IMR-90 (cell line): ENCODE measurements around the gene POLR3K. TPM values are rescaled to one million over a fixed set of nuclear protein-coding genes. Genes with fewer than 3 reads are reported as not detected.

ENCODE experiments used
- ATAC-seq: fragments of 200-7000 bp; cut with Tn5 transposase; 2 replicates; pipeline ENCODE4 v1.9.1; 2020; ENCODE audit warnings: low read depth, mild to moderate bottlenecking, moderate library complexity
- BruUV-seq: library from RNA; stranded (reverse); fragments of 400-500 nt; replicated peaks from 2 replicates; lab custom pipeline; 2021; lab: Mats Ljungman, UMichigan
- CTCF ChIA-PET: fragments of 300-600 bp; formaldehyde crosslinking; extraction: SDS; loops from one replicate; lab custom pipeline; 2021; ENCODE audit warnings: antibody characterized with exemption; lab: Yijun Ruan, JAX
- POLR2A ChIA-PET: fragments of 300-600 bp; sonication (Branson Sonifier 250); formaldehyde crosslinking; loops from one replicate; lab custom pipeline; 2022; ENCODE audit warnings: antibody characterized with exemption; ENCODE audit not compliant: unreplicated experiment; lab: Charles Lee
- DNase-seq: peaks from one replicate; pipeline ENCODE4 v3.0.0; 2013
- H2AFZ ChIP-seq: replicated peaks from 2 replicates; pipeline ENCODE3; 2013; ENCODE audit warnings: low read length, mild to moderate bottlenecking; ENCODE audit not compliant: poor library complexity
- H2AK5ac ChIP-seq: 2 replicates; pipeline ENCODE4 v1.6.1; 2013; ENCODE audit warnings: low read depth, low read length, inconsistent platforms
- H2AK9ac ChIP-seq: replicated peaks from 2 replicates; pipeline ENCODE3; 2013; ENCODE audit warnings: mild to moderate bottlenecking, low read depth, low read length, moderate library complexity; ENCODE audit not compliant: poor library complexity
- H2BK120ac ChIP-seq: 2 replicates; pipeline ENCODE4 v1.6.1; 2013; ENCODE audit warnings: low read depth, low read length, inconsistent platforms
- H2BK15ac ChIP-seq: 3 replicates; pipeline ENCODE4 v1.6.1; 2013; ENCODE audit warnings: low read depth, low read length, inconsistent platforms
- H2BK20ac ChIP-seq: 2 replicates; pipeline ENCODE4 v1.6.1; 2013; ENCODE audit warnings: low read depth, mild to moderate bottlenecking, inconsistent platforms, low read length, moderate library complexity
- H2BK5ac ChIP-seq: 2 replicates; pipeline ENCODE4 v1.6.1; 2013; ENCODE audit warnings: mild to moderate bottlenecking, low read depth, low read length, inconsistent platforms; ENCODE audit not compliant: poor library complexity, severe bottlenecking
- H3K14ac ChIP-seq: replicated peaks from 2 replicates; pipeline ENCODE4 v1.6.1; 2013; ENCODE audit warnings: low read depth, low read length, inconsistent platforms
- H3K18ac ChIP-seq: 2 replicates; pipeline ENCODE4 v1.6.1; 2013; ENCODE audit warnings: low read depth, low read length, control low read depth
- H3K23ac ChIP-seq: 2 replicates; pipeline ENCODE4 v1.6.1; 2013; ENCODE audit warnings: low read depth, low read length, inconsistent platforms
- H3K27ac ChIP-seq: 2 replicates; pipeline ENCODE4 v1.5.1; 2013; ENCODE audit warnings: mild to moderate bottlenecking, control low read depth, low read length; ENCODE audit not compliant: insufficient read depth
- H3K27me3 ChIP-seq: 2 replicates; pipeline ENCODE4 v1.6.1; 2013; ENCODE audit warnings: low read length; ENCODE audit not compliant: control insufficient read depth, insufficient read depth
- H3K36me3 ChIP-seq: 2 replicates; pipeline ENCODE4 v1.6.1; 2013; ENCODE audit warnings: low read length, mixed read lengths; ENCODE audit not compliant: control insufficient read depth, insufficient read depth
- H3K4ac ChIP-seq: 2 replicates; pipeline ENCODE4 v1.6.1; 2013; ENCODE audit warnings: low read depth, low read length, inconsistent platforms
- H3K4me1 ChIP-seq: 2 replicates; pipeline ENCODE4 v1.6.1; 2013; ENCODE audit warnings: low read length, mixed read lengths; ENCODE audit not compliant: control insufficient read depth, insufficient read depth
- H3K4me2 ChIP-seq: 2 replicates; pipeline ENCODE4 v1.6.1; 2013; ENCODE audit warnings: low read depth, mild to moderate bottlenecking, control low read depth, low read length, moderate library complexity
- H3K4me3 ChIP-seq: 2 replicates; pipeline ENCODE4 v1.5.1; 2013; ENCODE audit warnings: low read depth, mild to moderate bottlenecking, control low read depth, low read length, moderate library complexity; ENCODE audit not compliant: insufficient read depth
- H3K56ac ChIP-seq: 2 replicates; pipeline ENCODE4 v1.6.1; 2013; ENCODE audit warnings: low read length, inconsistent platforms; ENCODE audit not compliant: insufficient read depth; ENCODE audit errors: extremely low read depth
- H3K79me1 ChIP-seq, 2 experiments: 2 replicates each; pipeline ENCODE4 v1.6.1; 2013; ENCODE audit warnings: low read length in 2 of 2, inconsistent platforms in 1 of 2, low read depth in 1 of 2
- H3K9ac ChIP-seq: 2 replicates; pipeline ENCODE4 v1.6.1; 2013; ENCODE audit warnings: low read depth, low read length, control low read depth
- H3K9me1 ChIP-seq: 2 replicates; pipeline ENCODE4 v1.6.1; 2013; ENCODE audit warnings: low read length, inconsistent platforms; ENCODE audit not compliant: insufficient read depth
- H3K9me3 ChIP-seq: 2 replicates; pipeline ENCODE4 v1.6.1; 2013; ENCODE audit warnings: low read length; ENCODE audit not compliant: control insufficient read depth, insufficient read depth
- H4K20me1 ChIP-seq: 2 replicates; pipeline ENCODE4 v1.6.1; 2013; ENCODE audit warnings: low read length, inconsistent platforms; ENCODE audit not compliant: insufficient read depth
- H4K5ac ChIP-seq: 2 replicates; pipeline ENCODE4 v1.6.1; 2013; ENCODE audit warnings: mild to moderate bottlenecking, low read depth, low read length, control low read depth
- H4K8ac ChIP-seq, 2 experiments: 2 replicates each; pipeline ENCODE4 v1.6.1; 2013; ENCODE audit warnings: low read depth in 2 of 2, low read length in 2 of 2, control low read depth in 1 of 2, inconsistent platforms in 1 of 2
- H4K91ac ChIP-seq: 2 replicates; pipeline ENCODE4 v1.6.1; 2013; ENCODE audit warnings: low read depth, low read length, inconsistent platforms; ENCODE audit not compliant: insufficient read depth
- SMC3 ChIP-seq: fragments of 150-350 bp; IDR thresholded peaks from 2 replicates; pipeline ENCODE4 v1.6.1; 2016; ENCODE audit warnings: low read depth, mild to moderate bottlenecking, antibody characterized with exemption, low read length, moderate library complexity
- WGBS, 2 experiments: methylation state at CpG; one replicate each; pipeline versions ENCODE4 v1.1.5 to v1.1.7; 2013; ENCODE audit warnings: missing lambda C conversion rate in 2 of 2; ENCODE audit not compliant: insufficient read length in 1 of 2; ENCODE audit errors: extremely low coverage in 2 of 2; 5-methylcytosine and 5-hydroxymethylcytosine counted together
- dilution Hi-C: fragments of 300-500 bp; cut with HindIII; formaldehyde crosslinking; loops from one replicate; pipeline ENCODE4 v1.14.3; 2018; ENCODE audit warnings: low sequenced_read_pairs; ENCODE audit not compliant: unreplicated experiment
- in situ Hi-C: fragments of 300-500 bp; cut with MboI; formaldehyde crosslinking; loops from 3 replicates; pipeline ENCODE4 v1.14.3; 2019; ENCODE audit warnings: low sequenced_read_pairs, inconsistent platforms, mixed read lengths
- intact Hi-C: fragments of 100-400 bp; cut with micrococcal nuclease; formaldehyde crosslinking; loops from 2 replicates; pipeline ENCODE4 v1.10.0; 2022
- polyA plus RNA-seq, 3 experiments: library from polyadenylated mRNA; depleted of rRNA; stranded (reverse); fragments of >200 nt; gene quantifications; 2 replicates each; pipeline ENCODE4 v1.2.3, GENCODE V29; 2012; ENCODE audit warnings: low replicate concordance in 1 of 3
- total RNA-seq: library from RNA; depleted of rRNA; stranded (reverse); fragments of >200 nt; gene quantifications from 2 replicates; pipeline ENCODE4 v1.2.3, GENCODE V29; 2012

The POLR3K gene
- total and polyA plus RNA-seq, 2 of the 4 experiments (the other 2 are of a cell fraction): 9.0 to 39.5 TPM

GRCh38 chr16:36336-36984 is 16.9 kb downstream of the POLR3K start:
- no peak overlapping the region for H3K23ac ChIP-seq
- no peak overlapping the region for H2BK20ac ChIP-seq
- no peak overlapping the region for H3K4ac ChIP-seq
- H3K36me3 ChIP-seq: no peaks in the 10 kb centered on the region
- 98% methylated on average over 6 of the region's 15 CpGs; no CpG with 5 or more reads in 1 of the 2 experiments for WGBS, 2 experiments
- no peak for DNase-seq
- H4K8ac ChIP-seq: no peak overlapping the region
- peaks cover 1% of the 10 kb centered on the region; the same call in 1 of the 2 replicates for H3K4me1 ChIP-seq
- intact Hi-C loops: no loop called here
- peaks cover 4% of the 10 kb centered on the region for H3K9me1 ChIP-seq
- H3K4me2 ChIP-seq: no peak overlapping the region
- H3K4me3 ChIP-seq: no peak overlapping the region
- BruUV-seq: no TSS peak
- H3K14ac ChIP-seq: no peak overlapping the region
- H4K5ac ChIP-seq: no peak overlapping the region
- H3K27me3 ChIP-seq: no peaks in the 10 kb centered on the region
- H2BK15ac ChIP-seq: no peak overlapping the region
- no peak overlapping the region for H2BK5ac ChIP-seq
- no peak overlapping the region for H4K91ac ChIP-seq
- TF ChIP-seq SMC3: no peak
- no peaks in the 10 kb centered on the region for H3K9me3 ChIP-seq
- ChIA-PET CTCF (no interaction called here), POLR2A (no interaction called here)
- H2AK9ac ChIP-seq: no peak overlapping the region
- no peaks in the 10 kb centered on the region for H4K20me1 ChIP-seq
- no peak overlapping the region for H3K27ac ChIP-seq
- no peak overlapping the region for H2BK120ac ChIP-seq
- in situ Hi-C loops: no loop called here
- ATAC-seq: no peak
- H2AK5ac ChIP-seq: no peak overlapping the region
- dilution Hi-C loops: no loop called here
- H3K18ac ChIP-seq: no peak overlapping the region
- H2AFZ ChIP-seq: no peak overlapping the region
- no peak overlapping the region for H3K9ac ChIP-seq
- no peak overlapping the region for H3K56ac ChIP-seq
- H3K79me1 ChIP-seq: no peaks in the 10 kb centered on the region
